ENCODE data around the gene KAZN.

- TF ChIP-seq MXI1 (IDR thresholded peaks at IDR 0.05; ENCODE audit: low read depth, low read length) (no peak), EP300 (IDR thresholded peaks at IDR 0.05; ENCODE audit: borderline replicate concordance in 1 of 2, low read depth in 1 of 2, low read length in 1 of 2) (no peak), CTCF (IDR thresholded peaks at IDR 0.05) (no peak), NFIC (IDR thresholded peaks at IDR 0.05; ENCODE audit: borderline replicate concordance) (no peak), POLR2AphosphoS5 (IDR thresholded peaks at IDR 0.05; ENCODE audit: low read depth, low read length) (no peak), JUND (IDR thresholded peaks at IDR 0.05) (no peak), RCOR1 (IDR thresholded peaks at IDR 0.05; ENCODE audit: low read length) (no peak), YY1 (IDR thresholded peaks at IDR 0.05; ENCODE audit: low read depth) (no peak), MAX (IDR thresholded peaks at IDR 0.05; ENCODE audit: low read depth) (no peak), EZH2phosphoT487 (IDR thresholded peaks at IDR 0.05; ENCODE audit: borderline replicate concordance, low read depth) (no peak), FOXM1 (IDR thresholded peaks at IDR 0.05; ENCODE audit: low read depth) (no peak), NRF1 (IDR thresholded peaks at IDR 0.05; ENCODE audit: low read depth, low read length) (no peak)
- TF ChIP-seq, protein P1, sequence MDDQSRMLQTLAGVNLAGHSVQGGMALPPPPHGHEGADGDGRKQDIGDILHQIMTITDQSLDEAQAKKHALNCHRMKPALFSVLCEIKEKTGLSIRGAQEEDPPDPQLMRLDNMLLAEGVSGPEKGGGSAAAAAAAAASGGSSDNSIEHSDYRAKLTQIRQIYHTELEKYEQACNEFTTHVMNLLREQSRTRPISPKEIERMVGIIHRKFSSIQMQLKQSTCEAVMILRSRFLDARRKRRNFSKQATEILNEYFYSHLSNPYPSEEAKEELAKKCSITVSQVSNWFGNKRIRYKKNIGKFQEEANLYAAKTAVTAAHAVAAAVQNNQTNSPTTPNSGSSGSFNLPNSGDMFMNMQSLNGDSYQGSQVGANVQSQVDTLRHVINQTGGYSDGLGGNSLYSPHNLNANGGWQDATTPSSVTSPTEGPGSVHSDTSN (IDR thresholded peaks at IDR 0.05): no peak
Measured at GRCh38 chr1:14780271-14780670, 181.8 kb downstream of the KAZN start.
